ENCODE data around the gene SMTNL2.

Gene SMTNL2

DNA sequence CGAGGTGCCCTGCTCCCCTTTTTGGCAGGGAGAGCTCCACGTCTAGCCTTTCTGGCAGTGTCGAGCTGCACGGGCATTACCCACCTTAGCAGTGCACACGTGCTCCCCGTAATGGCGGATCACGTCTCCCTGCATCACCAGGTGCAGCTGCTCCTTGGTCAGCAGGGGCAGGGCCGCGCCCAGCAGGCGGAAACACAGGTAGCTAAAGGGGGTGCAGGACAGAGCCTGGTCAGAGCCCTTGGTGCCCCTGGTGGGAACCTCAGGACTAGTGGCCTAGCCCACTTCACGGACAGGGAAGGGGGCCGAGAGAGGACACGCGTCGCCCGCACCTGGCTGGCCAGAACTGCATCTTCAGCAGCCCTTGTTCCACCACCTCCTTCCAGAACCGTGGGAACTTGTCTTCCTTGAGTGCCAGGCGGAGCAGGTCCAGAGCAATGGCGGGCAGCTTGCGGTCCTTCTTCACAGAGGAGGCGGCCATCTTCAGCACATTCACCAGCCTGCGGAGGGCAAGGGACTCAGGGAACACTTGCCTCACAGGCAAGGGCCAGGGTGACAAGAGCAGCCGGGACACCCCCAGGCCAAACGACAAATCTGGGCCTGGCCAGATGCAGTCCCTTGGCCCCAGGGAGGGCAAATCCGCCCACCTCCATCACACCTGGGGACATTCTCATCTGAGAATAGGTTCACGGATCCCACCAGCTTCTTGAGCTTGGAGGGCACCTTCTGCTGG is 32.4 kb upstream of the SMTNL2 start:
- no peak for TF ChIP-seq CTCF (IDR thresholded peaks at IDR 0.05; ENCODE audit: low read depth, low read length)

DNA sequence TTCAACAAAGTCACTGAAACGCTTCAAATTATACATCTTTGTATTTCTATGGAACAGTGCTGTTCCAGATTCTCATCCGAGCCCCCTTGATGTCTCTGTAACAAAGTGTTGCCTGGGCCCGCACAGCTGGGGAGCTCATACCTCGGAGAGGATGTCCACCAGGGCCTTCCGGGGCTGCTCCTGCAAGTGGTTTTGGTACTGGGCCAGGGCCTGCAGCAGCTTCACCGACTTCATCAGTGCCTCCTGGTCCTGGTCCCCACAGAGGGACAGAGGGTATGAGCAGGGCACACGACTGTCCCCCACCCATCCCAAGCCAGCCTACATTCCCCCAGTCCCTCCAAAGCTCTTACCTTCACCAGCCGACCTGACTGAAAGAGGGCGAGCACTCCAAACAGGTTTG is 30.7 kb upstream of the SMTNL2 start:
- no peak for DNase-seq (ENCODE audit: extremely low read depth, low read depth)
- no peak for TF ChIP-seq CTCF (IDR thresholded peaks at IDR 0.05; ENCODE audit: low read depth, low read length)

More for the DNA sequence above, 32.4 kb upstream of the SMTNL2 start:
- no peak for DNase-seq (ENCODE audit: extremely low read depth, low read depth)

DNA sequence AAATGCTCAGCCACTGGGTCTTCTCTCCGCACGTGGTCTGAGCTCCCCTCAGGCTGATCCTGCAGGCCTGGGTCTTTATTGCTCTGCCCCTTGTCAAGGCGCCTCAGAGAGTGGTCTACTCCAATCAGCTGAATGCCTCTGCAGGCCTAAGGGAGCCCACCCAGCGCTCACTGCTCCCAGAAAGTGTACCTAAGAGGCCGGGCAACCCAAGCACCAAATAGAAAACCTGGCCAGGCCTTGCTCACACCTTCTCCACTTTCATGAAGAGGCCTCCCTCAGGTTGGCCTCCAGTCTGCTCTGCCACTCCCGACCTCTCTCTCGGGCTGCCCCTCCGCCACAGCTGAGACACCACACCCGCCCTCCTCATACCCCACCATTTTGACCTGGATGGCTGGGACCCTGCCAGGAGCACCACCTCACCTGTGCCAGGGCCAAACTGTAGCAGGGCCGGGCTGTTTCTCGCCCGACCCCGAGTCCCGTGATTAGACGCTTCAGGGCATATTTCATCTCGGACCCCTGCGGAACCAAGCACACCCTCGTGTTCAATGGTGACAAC is 29.8 kb upstream of the SMTNL2 start:
- no peak for TF ChIP-seq CTCF (IDR thresholded peaks at IDR 0.05; ENCODE audit: low read depth, low read length)
- DNase-seq (ENCODE audit: extremely low read depth, low read depth): no peak

- TF ChIP-seq CTCF (IDR thresholded peaks at IDR 0.05; ENCODE audit: low read depth, low read length): peak; percentile 5
- DNase-seq (ENCODE audit: extremely low read depth, low read depth): peak; percentile 88
Measured at GRCh38 chr17:4554997-4555799, 29.1 kb upstream of the SMTNL2 start, which contains the start of gene MYBBP1A. Gene MYBBP1A, minus strand, starts transcription at chr17:4555384. Its CDS starts 60 bp downstream, at chr17:4555324.

DNA sequence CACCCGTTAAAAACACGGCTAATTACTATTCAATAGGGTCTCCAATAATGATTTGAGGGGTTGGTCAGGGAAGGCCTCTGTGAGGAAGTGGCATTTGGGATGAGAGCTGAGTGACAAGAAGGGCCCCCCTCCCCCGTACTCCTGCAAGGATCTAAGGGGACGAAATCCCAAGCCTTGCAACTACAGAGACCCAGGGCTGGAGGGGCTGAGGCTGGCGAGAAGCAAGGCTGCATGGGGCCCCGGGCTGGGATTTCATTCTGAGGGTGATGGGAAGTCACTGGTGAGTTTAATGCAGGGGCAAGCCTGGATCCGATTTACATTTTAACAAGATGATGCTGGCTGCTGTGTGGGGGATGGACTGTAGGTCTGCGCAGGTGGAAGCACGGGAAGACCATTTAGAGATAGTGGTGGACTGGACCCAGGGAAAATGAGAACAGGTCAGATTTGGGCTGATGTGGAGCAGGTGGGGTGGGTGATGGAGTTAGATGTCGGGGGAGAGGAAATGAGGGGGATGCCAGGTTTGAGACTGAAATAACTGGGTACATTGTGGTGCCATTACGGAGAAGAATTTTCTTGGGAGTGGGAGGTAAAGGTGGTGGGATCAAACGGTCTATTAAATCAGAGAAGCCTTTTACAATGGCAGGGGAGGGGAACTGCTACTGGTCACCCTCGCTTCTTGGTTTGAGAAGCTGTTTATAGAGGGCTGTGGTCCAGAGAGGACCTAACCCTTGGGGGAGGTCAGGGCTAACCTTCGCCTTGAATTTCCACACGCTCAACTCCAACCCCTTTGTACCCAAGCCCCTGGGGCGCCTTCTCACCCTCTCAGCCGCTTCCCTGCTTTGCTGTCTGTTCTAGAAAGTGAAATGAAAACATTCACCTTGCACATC is 28.2 kb upstream of the SMTNL2 start:
- no peak for DNase-seq (ENCODE audit: extremely low read depth, low read depth)
- no peak for TF ChIP-seq CTCF (IDR thresholded peaks at IDR 0.05; ENCODE audit: low read depth, low read length)

GRCh38 chr17:4556996-4557395 is 27.3 kb upstream of the SMTNL2 start:
- DNase-seq (ENCODE audit: extremely low read depth, low read depth): no peak
- no peak for TF ChIP-seq CTCF (IDR thresholded peaks at IDR 0.05; ENCODE audit: low read depth, low read length)

All from AG09319 (cell line).